Mesenchymal stem cell (in vitro differentiated cells and primary cell): Measurements from ENCODE around the gene CTNND1.
A peak's percentile ranks its signal among the peaks of the same experiment; 100 is the strongest.

Source experiments
- DNase-seq: peaks from one replicate; pipeline ENCODE4 v3.0.0-alpha.2; 2013
- H2AFZ ChIP-seq: one replicate; pipeline ENCODE4 v1.6.1; 2013; ENCODE audit warnings: low read depth, mild to moderate bottlenecking, control low read depth, inconsistent platforms, low read length, moderate library complexity
- H2AK5ac ChIP-seq: 2 replicates; pipeline ENCODE4 v1.6.1; 2013; ENCODE audit warnings: low read length, moderate library complexity, mild to moderate bottlenecking, inconsistent platforms; ENCODE audit not compliant: severe bottlenecking
- H2BK120ac ChIP-seq: one replicate; pipeline ENCODE4 v1.6.1; 2013; ENCODE audit warnings: low read depth, mild to moderate bottlenecking, inconsistent platforms, low read length, moderate library complexity
- H2BK12ac ChIP-seq, 2 experiments: one replicate each; pipeline ENCODE4 v1.6.1; 2013; ENCODE audit warnings: inconsistent platforms in 2 of 2, low read length in 2 of 2, mild to moderate bottlenecking in 2 of 2, moderate library complexity in 2 of 2, control low read depth in 1 of 2
- H2BK15ac ChIP-seq: one replicate; pipeline ENCODE4 v1.6.1; 2013; ENCODE audit warnings: mild to moderate bottlenecking, low read depth, inconsistent platforms; ENCODE audit not compliant: poor library complexity, severe bottlenecking
- H2BK5ac ChIP-seq: 2 replicates; pipeline ENCODE4 v1.6.1; 2013; ENCODE audit warnings: low read depth, mild to moderate bottlenecking, low read length, control low read depth, inconsistent platforms; ENCODE audit not compliant: poor library complexity, severe bottlenecking
- H3K14ac ChIP-seq, 2 experiments: one replicate each; pipeline ENCODE4 v1.6.1; 2013; ENCODE audit warnings: inconsistent platforms in 2 of 2, low read length in 2 of 2, control low read depth in 1 of 2, mild to moderate bottlenecking in 1 of 2, moderate library complexity in 1 of 2
- H3K18ac ChIP-seq, 2 experiments: one replicate each; pipeline ENCODE4 v1.6.1; 2013; ENCODE audit warnings: inconsistent platforms in 2 of 2, low read length in 2 of 2, control low read depth in 1 of 2, low read depth in 1 of 2, mild to moderate bottlenecking in 1 of 2
- H3K23ac ChIP-seq, 2 experiments: one replicate each; pipeline ENCODE4 v1.6.1; 2013; ENCODE audit warnings: inconsistent platforms in 2 of 2, low read length in 2 of 2, mild to moderate bottlenecking in 2 of 2, moderate library complexity in 2 of 2, control low read depth in 1 of 2
- H3K27ac ChIP-seq: 2 replicates; pipeline ENCODE4 v1.5.1; 2013; ENCODE audit warnings: mild to moderate bottlenecking, moderate library complexity, low read length, control low read depth, inconsistent platforms; ENCODE audit not compliant: poor library complexity, severe bottlenecking
- H3K27me3 ChIP-seq, 2 experiments: 2 replicates each; pipeline versions ENCODE4 v1.6.1 to v1.7.0; 2013; ENCODE audit warnings: low read length in 2 of 2, mild to moderate bottlenecking in 2 of 2, moderate library complexity in 2 of 2, control low read depth in 1 of 2, inconsistent platforms in 1 of 2; ENCODE audit not compliant: control insufficient read depth in 1 of 2, insufficient read depth in 1 of 2
- H3K36me3 ChIP-seq, 2 experiments: 2 replicates each; pipeline versions ENCODE4 v1.6.1 to v1.7.0; 2013; ENCODE audit warnings: low read length in 2 of 2, control low read depth in 1 of 2, inconsistent platforms in 1 of 2, low read depth in 1 of 2, mild to moderate bottlenecking in 1 of 2; ENCODE audit not compliant: insufficient read depth in 2 of 2, control insufficient read depth in 1 of 2
- H3K4ac ChIP-seq, 2 experiments: one replicate each; pipeline ENCODE4 v1.6.1; 2013; ENCODE audit warnings: inconsistent platforms in 2 of 2, low read length in 2 of 2, mild to moderate bottlenecking in 2 of 2, moderate library complexity in 2 of 2, control low read depth in 1 of 2, low read depth in 1 of 2
- H3K4me1 ChIP-seq: 2 replicates; pipeline ENCODE4 v1.6.1; 2013; ENCODE audit warnings: low read depth, low read length, control low read depth; ENCODE audit not compliant: control insufficient read depth, insufficient read depth
- H3K4me2 ChIP-seq: 2 replicates; pipeline ENCODE4 v1.6.1; 2013; ENCODE audit warnings: low read length, mild to moderate bottlenecking, inconsistent platforms; ENCODE audit not compliant: poor library complexity, severe bottlenecking
- H3K4me3 ChIP-seq, 2 experiments: 2 replicates each; pipeline versions ENCODE4 v1.5.1 to v1.7.0; 2013; ENCODE audit warnings: low read length in 2 of 2, mild to moderate bottlenecking in 2 of 2, control low read depth in 1 of 2, low read depth in 1 of 2; ENCODE audit not compliant: insufficient read depth in 1 of 2
- H3K79me1 ChIP-seq: replicated peaks from 2 replicates; pipeline ENCODE4 v1.6.1; 2013; ENCODE audit warnings: mild to moderate bottlenecking, control low read depth, low read length, inconsistent platforms; ENCODE audit not compliant: poor library complexity, severe bottlenecking
- H3K9ac ChIP-seq: 2 replicates; pipeline ENCODE4 v1.7.0; 2013; ENCODE audit warnings: mild to moderate bottlenecking, low read length, moderate library complexity
- H3K9me3 ChIP-seq: 2 replicates; pipeline ENCODE4 v1.7.0; 2013; ENCODE audit warnings: mild to moderate bottlenecking, low read length; ENCODE audit not compliant: control insufficient read depth
- H4K8ac ChIP-seq: one replicate; pipeline ENCODE4 v1.6.1; 2013; ENCODE audit warnings: inconsistent platforms, mild to moderate bottlenecking, low read length, moderate library complexity
- H4K91ac ChIP-seq: one replicate; pipeline ENCODE4 v1.6.1; 2013; ENCODE audit warnings: mild to moderate bottlenecking, low read length, inconsistent platforms
- WGBS: methylation state at CpG from one replicate; pipeline ENCODE4 v1.1.7; 2013; ENCODE audit warnings: mixed read lengths; 5-methylcytosine and 5-hydroxymethylcytosine counted together

Gene CTNND1

DNA sequence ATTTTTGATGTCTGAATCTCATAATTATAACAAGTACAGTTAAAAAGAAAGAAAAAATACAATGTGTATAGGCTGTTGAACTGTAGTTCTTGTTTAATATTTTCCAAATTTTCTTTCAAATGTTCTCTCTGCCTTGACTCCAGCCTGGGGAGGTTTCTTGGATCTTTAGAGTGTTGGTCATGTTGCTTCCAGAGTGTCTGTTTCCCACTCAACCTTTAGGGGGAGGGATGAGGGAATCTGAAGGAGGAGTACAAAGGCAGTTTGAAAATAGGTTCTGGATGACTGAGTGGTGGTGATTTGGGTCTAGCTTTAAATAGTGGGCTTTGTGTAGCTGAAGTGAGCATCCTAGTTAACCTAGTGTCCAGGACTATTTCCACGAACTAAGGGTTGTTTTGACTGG, 2.0 kb downstream of the CTNND1 start:
- Histone ChIP-seq H3K18ac (no peak overlapping the region), H3K27me3 (no peaks in the 10 kb centered on the region), H3K9ac (peak overlapping the region; percentile 100), H2BK120ac (no peak overlapping the region), H3K23ac (no peak overlapping the region), H2BK5ac (no peak overlapping the region), H3K4ac (no peak overlapping the region), H2AFZ (no peak overlapping the region), H3K14ac (no peak overlapping the region), H3K4me2 (peak overlapping the region; percentile 32), H3K27ac (peak overlapping the region; percentile 38), H3K79me1 (peaks cover 2% of the 10 kb centered on the region), H3K36me3 (no peaks in the 10 kb centered on the region), H3K9me3 (no peaks in the 10 kb centered on the region), H4K8ac (no peak overlapping the region), H3K4me3 (peak overlapping the region in 1 of 2 experiments; percentile 96), H2BK15ac (no peak overlapping the region), H4K91ac (no peak overlapping the region), H3K4me1 (peaks cover 6% of the 10 kb centered on the region), H2AK5ac (no peak overlapping the region), H2BK12ac (no peak overlapping the region)
- WGBS = 33% methylated on average over 1 of the region's 1 CpG
- peak; percentile 69 for DNase-seq

DNA sequence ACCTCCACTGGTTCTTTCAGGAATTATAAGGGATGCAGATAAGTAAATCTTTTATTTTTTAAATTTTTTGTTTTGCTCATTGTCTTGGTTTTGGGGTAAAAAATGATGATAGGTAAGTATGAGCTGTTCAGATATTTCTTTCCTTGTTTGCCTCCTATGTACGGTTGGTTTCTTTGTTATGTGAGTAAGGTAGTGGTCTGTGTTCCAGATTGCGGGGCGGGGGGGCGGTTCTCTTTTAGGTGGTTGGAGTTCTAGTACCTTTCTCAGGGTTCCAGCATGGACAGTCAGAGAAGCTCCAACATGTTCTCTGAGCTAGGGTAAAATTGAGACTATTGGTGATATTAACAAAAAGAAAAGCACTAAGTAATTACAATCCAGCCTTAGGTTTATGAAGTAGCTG, 2.4 kb downstream of the CTNND1 start:
- H3K79me1 ChIP-seq = no peaks in the 10 kb centered on the region
- no peaks in the 10 kb centered on the region for H3K27me3 ChIP-seq
- peak overlapping the region; percentile 100 for H3K9ac ChIP-seq
- H3K4ac ChIP-seq = no peak overlapping the region
- H2BK12ac ChIP-seq = no peak overlapping the region
- no peak overlapping the region for H3K14ac ChIP-seq
- no peak overlapping the region for H3K23ac ChIP-seq
- no peak for DNase-seq
- peak overlapping the region; percentile 54 for H3K4me2 ChIP-seq
- no peak overlapping the region for H4K91ac ChIP-seq
- no peak overlapping the region for H2BK120ac ChIP-seq
- no peak overlapping the region for H2BK15ac ChIP-seq
- WGBS = 72% methylated on average over 4 of the region's 4 CpGs
- H3K9me3 ChIP-seq = no peaks in the 10 kb centered on the region
- no peak overlapping the region for H3K27ac ChIP-seq
- H3K4me3 ChIP-seq = peak overlapping the region in 1 of 2 experiments; percentile 96
- H4K8ac ChIP-seq = no peak overlapping the region
- H3K4me1 ChIP-seq = peaks cover 6% of the 10 kb centered on the region
- no peak overlapping the region for H2AFZ ChIP-seq
- H3K18ac ChIP-seq = no peak overlapping the region
- no peak overlapping the region for H2BK5ac ChIP-seq
- H2AK5ac ChIP-seq = no peak overlapping the region
- no peaks in the 10 kb centered on the region for H3K36me3 ChIP-seq

GRCh38 chr11:57764566-57764965, 3.0 kb downstream of the CTNND1 start:
- Histone ChIP-seq H2BK15ac (no peak overlapping the region), H2BK120ac (no peak overlapping the region), H3K27me3 (no peaks in the 10 kb centered on the region), H3K18ac (no peak overlapping the region), H4K8ac (no peak overlapping the region), H2BK5ac (no peak overlapping the region), H3K4me1 (peaks cover 6% of the 10 kb centered on the region), H3K9me3 (no peaks in the 10 kb centered on the region), H3K23ac (no peak overlapping the region), H2AFZ (no peak overlapping the region), H3K9ac (peak overlapping the region; percentile 100), H3K4me3 (peak overlapping the region in 1 of 2 experiments; percentile 96), H3K27ac (no peak overlapping the region), H2BK12ac (no peak overlapping the region), H3K4ac (no peak overlapping the region), H3K79me1 (no peaks in the 10 kb centered on the region), H3K4me2 (peak overlapping the region; percentile 54), H3K36me3 (no peaks in the 10 kb centered on the region), H2AK5ac (no peak overlapping the region), H3K14ac (no peak overlapping the region), H4K91ac (no peak overlapping the region)
- 40% methylated on average over 2 of the region's 2 CpGs for WGBS
- peak; percentile 31 for DNase-seq

GRCh38 chr11:57764972-57765371, 3.4 kb downstream of the CTNND1 start:
- Histone ChIP-seq H3K18ac (no peak overlapping the region), H2BK15ac (no peak overlapping the region), H2AFZ (no peak overlapping the region), H3K9ac (peak overlapping the region; percentile 100), H2AK5ac (no peak overlapping the region), H3K9me3 (no peaks in the 10 kb centered on the region), H3K4me2 (peak overlapping the region; percentile 54), H3K36me3 (no peaks in the 10 kb centered on the region), H3K23ac (no peak overlapping the region), H4K91ac (no peak overlapping the region), H2BK12ac (no peak overlapping the region), H2BK120ac (no peak overlapping the region), H3K79me1 (no peaks in the 10 kb centered on the region), H3K27me3 (no peaks in the 10 kb centered on the region), H2BK5ac (no peak overlapping the region), H3K4me3 (peak overlapping the region in 1 of 2 experiments; percentile 96), H3K4ac (no peak overlapping the region), H3K27ac (no peak overlapping the region), H3K14ac (no peak overlapping the region), H4K8ac (no peak overlapping the region), H3K4me1 (peaks cover 6% of the 10 kb centered on the region)
- no peak for DNase-seq
- 75% methylated on average over 1 of the region's 2 CpGs for WGBS
